Keratinocyte (primary cell): Measurements from ENCODE around the gene NAALADL2.

ENCODE experiments used
- CTCF ChIP-seq, 3 experiments: IDR thresholded peaks in 1 of 3; conservative IDR thresholded peaks in 1 of 3; optimal IDR thresholded peaks in 1 of 3; 2 replicates in 2 of 3; 3 replicates in 1 of 3; pipeline versions ENCODE3 to v1.5.1; 2011; ENCODE audit warnings: low read length in 3 of 3, mild to moderate bottlenecking in 3 of 3, moderate library complexity in 2 of 3, control low read depth in 1 of 3, inconsistent platforms in 1 of 3; ENCODE audit not compliant: insufficient read depth in 2 of 3; ENCODE audit errors: extremely low read depth in 1 of 3
- EZH2 ChIP-seq: IDR thresholded peaks from one replicate; pipeline ENCODE4 v1.6.1; 2012; ENCODE audit warnings: inconsistent platforms, mild to moderate bottlenecking, low read length, moderate library complexity

- no peak for TF ChIP-seq CTCF (optimal IDR thresholded peaks at IDR 0.05 in 1 of 3, IDR thresholded peaks at IDR 0.05 in 1 of 3, conservative IDR thresholded peaks at IDR 0.05 in 1 of 3; ENCODE audit: extremely low read depth in 1 of 3, insufficient read depth in 2 of 3, low read length in 3 of 3)
- TF ChIP-seq EZH2 = no peak
Observed at GRCh38 chr3:175207361-175207760, 348.2 kb downstream of the NAALADL2 start.
